ENCODE results near the gene SVEP1.

DNA sequence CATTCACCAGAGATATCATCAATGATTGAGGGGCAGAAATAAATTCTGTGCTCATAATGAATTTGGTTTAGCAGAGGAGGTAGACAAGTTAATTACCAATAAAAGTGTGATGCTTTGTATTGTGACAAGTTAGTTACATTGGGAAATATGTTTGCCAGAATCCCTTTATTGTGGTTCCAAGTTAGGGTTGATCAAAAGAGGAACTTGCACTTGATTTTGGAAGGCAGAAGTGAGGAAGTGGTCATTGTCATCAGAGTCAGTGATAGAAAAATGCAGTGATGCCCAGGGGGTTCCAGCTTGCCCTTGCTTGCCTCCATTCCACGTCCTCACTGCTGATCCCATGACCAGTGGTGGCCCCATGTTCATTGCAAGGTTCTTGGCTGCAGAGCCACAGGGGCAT, 69.7 kb downstream of the SVEP1 start:
- TF ChIP-seq EZH2 (IDR thresholded peaks at IDR 0.05; ENCODE audit: low read length), result no peak
- no peak for TF ChIP-seq CTCF (optimal IDR thresholded peaks at IDR 0.05 in 1 of 3, IDR thresholded peaks at IDR 0.05 in 1 of 3, conservative IDR thresholded peaks at IDR 0.05 in 1 of 3; ENCODE audit: extremely low read depth in 1 of 3, insufficient read depth in 2 of 3, low read length in 3 of 3)

All from keratinocyte (primary cell).